ENCODE data around the gene RTN4IP1. TPM values are rescaled to one million over a fixed set of nuclear protein-coding genes. Genes with fewer than 3 reads are reported as not detected.
"Not testable (repeated sequence)": the region's sequence is repeated elsewhere in the genome, so short reads cannot be mapped to it uniquely, and the experiment has no call there.

Gene RTN4IP1
- total RNA-seq, 2 experiments from 2014 or later = 7.4 to 8.7 TPM

GRCh38 chr6:106612671-106613416 is 16.5 kb downstream of the RTN4IP1 start:
- H3K27ac Mint-ChIP-seq = peak overlapping the region; percentile 67
- peaks cover 37% of the 10 kb centered on the region for H3K4me1 Mint-ChIP-seq (ENCODE audit: low read depth)
- H3K4me3 Mint-ChIP-seq = no peak overlapping the region
- no peaks in the 10 kb centered on the region for H3K27me3 Mint-ChIP-seq (ENCODE audit: low read depth)
- POLR2A ChIA-PET = interaction anchor here (0.9 kb wide), 1 partner anchor 92 kb away, joined by 4 read pairs; no protein-coding TSS in a partner anchor
- DNase-seq (no peak), ATAC-seq (no peak)
- CTCF ChIA-PET = interaction anchor here (0.9 to 2.0 kb wide), 4 partner anchors 46 to 367 kb away, joined by 3 to 9 read pairs (median 4); no protein-coding TSS in a partner anchor
- H3K9me3 Mint-ChIP-seq (ENCODE audit: insufficient read depth) = no peaks in the 10 kb centered on the region
- H3K36me3 Mint-ChIP-seq (ENCODE audit: low read depth) = peaks cover 22% of the 10 kb centered on the region

DNA sequence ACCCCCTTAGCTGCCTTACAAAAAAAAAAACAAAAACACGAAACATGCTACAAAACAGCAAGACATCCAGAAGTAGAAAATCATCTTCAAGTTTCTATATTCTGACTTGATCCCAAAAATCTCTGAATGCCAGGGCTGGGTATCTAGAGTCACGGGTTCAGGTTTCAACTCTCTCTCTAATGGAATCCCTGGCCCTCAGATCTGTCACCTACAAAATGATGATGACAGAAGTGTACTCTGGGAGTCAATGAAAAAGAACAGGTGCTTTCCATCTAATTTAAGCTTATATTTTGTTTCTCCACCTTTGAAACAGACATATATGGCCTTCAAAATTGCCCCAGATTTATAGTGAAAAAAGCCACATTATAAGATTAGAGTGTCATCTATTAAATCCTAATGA is 18.3 kb downstream of the RTN4IP1 start:
- ATAC-seq (no peak), DNase-seq (no peak)
- H3K36me3 Mint-ChIP-seq (ENCODE audit: low read depth) = peaks cover 14% of the 10 kb centered on the region
- POLR2A ChIA-PET = interaction anchor here (1.0 kb wide), 2 partner anchors 18 to 92 kb away, joined by 3 to 4 read pairs; partner anchors contain the start of genes QRSL1 and RTN4IP1
- no peaks in the 10 kb centered on the region for H3K27me3 Mint-ChIP-seq (ENCODE audit: low read depth)
- H3K4me3 Mint-ChIP-seq = no peak overlapping the region
- H3K4me1 Mint-ChIP-seq (ENCODE audit: low read depth) = peaks cover 28% of the 10 kb centered on the region
- no peak overlapping the region for H3K27ac Mint-ChIP-seq
- H3K9me3 Mint-ChIP-seq (ENCODE audit: insufficient read depth) = no peaks in the 10 kb centered on the region
- CTCF ChIA-PET = interaction anchor here (0.7 to 2.1 kb wide), 4 partner anchors 9 to 368 kb away, joined by 3 to 5 read pairs (median 4); no protein-coding TSS in a partner anchor

- POLR2A ChIA-PET = no interaction called here
- H3K27me3 Mint-ChIP-seq (ENCODE audit: low read depth) = no peaks in the 10 kb centered on the region
- peaks cover 13% of the 10 kb centered on the region for H3K36me3 Mint-ChIP-seq (ENCODE audit: low read depth)
- DNase-seq (peak; percentile 29), ATAC-seq (no peak)
- no peak overlapping the region for H3K4me3 Mint-ChIP-seq
- CTCF ChIA-PET = interaction anchor here (0.8 to 2.9 kb wide), 15 partner anchors 8 to 388 kb away, joined by 3 to 50 read pairs (median 5); partner anchors contain the start of genes QRSL1 and RTN4IP1
- H3K27ac Mint-ChIP-seq = no peak overlapping the region
- H3K4me1 Mint-ChIP-seq (ENCODE audit: low read depth) = peaks cover 26% of the 10 kb centered on the region
- H3K9me3 Mint-ChIP-seq (ENCODE audit: insufficient read depth) = no peaks in the 10 kb centered on the region
Observed at GRCh38 chr6:106609699-106610098, 19.6 kb downstream of the RTN4IP1 start.

DNA sequence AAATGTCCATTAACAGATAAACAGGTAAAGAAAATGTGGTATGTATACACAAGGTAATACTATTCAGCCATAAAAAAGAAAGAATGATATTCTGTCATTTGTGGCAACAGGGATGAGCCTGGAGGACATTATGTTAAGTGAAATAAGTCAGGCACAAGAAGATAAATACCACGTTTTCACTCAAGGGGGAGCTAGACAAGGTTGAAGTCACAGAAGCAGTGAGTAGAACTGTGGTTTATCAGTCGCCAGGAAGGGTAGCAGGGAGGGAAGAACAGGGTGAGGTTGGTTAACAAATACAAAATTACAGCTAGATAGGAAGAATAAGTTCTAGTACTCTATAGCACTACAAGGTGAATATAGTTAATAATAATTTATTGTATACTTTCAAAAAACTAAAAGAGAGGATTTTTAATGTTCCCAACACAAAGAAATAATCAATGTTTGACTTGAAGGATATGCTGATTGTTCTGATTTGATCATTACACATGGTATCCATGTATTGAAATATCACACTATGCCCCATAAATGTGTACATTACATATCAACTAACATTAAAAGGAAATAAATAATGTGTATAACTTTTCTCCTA is 21.1 kb downstream of the RTN4IP1 start:
- no peak overlapping the region for H3K4me3 Mint-ChIP-seq
- H3K27ac Mint-ChIP-seq = no peak overlapping the region
- H3K4me1 Mint-ChIP-seq (ENCODE audit: low read depth) = peaks cover 12% of the 10 kb centered on the region
- peaks cover 7% of the 10 kb centered on the region for H3K36me3 Mint-ChIP-seq (ENCODE audit: low read depth)
- ATAC-seq (peak; percentile 77), DNase-seq (peak; percentile 55)
- H3K9me3 Mint-ChIP-seq (ENCODE audit: insufficient read depth) = no peaks in the 10 kb centered on the region
- ChIA-PET CTCF (interaction anchor here (0.6 to 2.9 kb wide), 24 partner anchors 8 to 391 kb away, joined by 3 to 50 read pairs (median 4); partner anchors contain the start of genes QRSL1 and RTN4IP1), POLR2A (no interaction called here)
- no peaks in the 10 kb centered on the region for H3K27me3 Mint-ChIP-seq (ENCODE audit: low read depth)

DNA sequence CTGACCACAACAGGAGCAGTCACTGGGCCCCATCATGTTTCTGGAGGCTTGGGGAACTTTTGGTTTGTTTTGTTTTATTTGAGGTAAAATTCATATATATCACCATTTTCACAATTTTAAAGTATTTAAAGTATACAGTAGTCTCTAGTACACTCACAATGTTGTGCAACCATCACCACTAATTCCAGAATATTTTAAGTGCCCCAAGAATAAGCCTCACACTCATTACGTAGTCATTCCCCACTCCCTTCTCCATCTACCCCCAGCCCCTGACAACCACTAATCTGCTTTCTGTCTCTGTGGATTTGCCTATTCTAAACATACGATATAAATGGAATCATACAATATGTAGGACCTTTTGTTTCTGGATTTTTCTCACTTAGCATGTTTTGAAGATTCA is 29.0 kb downstream of the RTN4IP1 start:
- Mint-ChIP-seq H3K27ac (no peak overlapping the region), H3K36me3 (ENCODE audit: low read depth) (peaks cover 11% of the 10 kb centered on the region), H3K4me1 (ENCODE audit: low read depth) (no peaks in the 10 kb centered on the region), H3K9me3 (ENCODE audit: insufficient read depth) (no peaks in the 10 kb centered on the region), H3K27me3 (ENCODE audit: low read depth) (no peaks in the 10 kb centered on the region), H3K4me3 (no peak overlapping the region)
- CTCF ChIA-PET = no interaction called here
- POLR2A ChIA-PET = no interaction called here
- no peak for ATAC-seq
- DNase-seq = no peak

GRCh38 chr6:106599440-106599839 is 29.9 kb downstream of the RTN4IP1 start:
- DNase-seq (no peak), ATAC-seq (no peak)
- Mint-ChIP-seq H3K27ac (no peak overlapping the region), H3K36me3 (ENCODE audit: low read depth) (peaks cover 11% of the 10 kb centered on the region), H3K4me1 (ENCODE audit: low read depth) (no peaks in the 10 kb centered on the region), H3K27me3 (ENCODE audit: low read depth) (no peaks in the 10 kb centered on the region), H3K4me3 (no peak overlapping the region), H3K9me3 (ENCODE audit: insufficient read depth) (no peaks in the 10 kb centered on the region)
- ChIA-PET POLR2A (no interaction called here), CTCF (no interaction called here)

DNA sequence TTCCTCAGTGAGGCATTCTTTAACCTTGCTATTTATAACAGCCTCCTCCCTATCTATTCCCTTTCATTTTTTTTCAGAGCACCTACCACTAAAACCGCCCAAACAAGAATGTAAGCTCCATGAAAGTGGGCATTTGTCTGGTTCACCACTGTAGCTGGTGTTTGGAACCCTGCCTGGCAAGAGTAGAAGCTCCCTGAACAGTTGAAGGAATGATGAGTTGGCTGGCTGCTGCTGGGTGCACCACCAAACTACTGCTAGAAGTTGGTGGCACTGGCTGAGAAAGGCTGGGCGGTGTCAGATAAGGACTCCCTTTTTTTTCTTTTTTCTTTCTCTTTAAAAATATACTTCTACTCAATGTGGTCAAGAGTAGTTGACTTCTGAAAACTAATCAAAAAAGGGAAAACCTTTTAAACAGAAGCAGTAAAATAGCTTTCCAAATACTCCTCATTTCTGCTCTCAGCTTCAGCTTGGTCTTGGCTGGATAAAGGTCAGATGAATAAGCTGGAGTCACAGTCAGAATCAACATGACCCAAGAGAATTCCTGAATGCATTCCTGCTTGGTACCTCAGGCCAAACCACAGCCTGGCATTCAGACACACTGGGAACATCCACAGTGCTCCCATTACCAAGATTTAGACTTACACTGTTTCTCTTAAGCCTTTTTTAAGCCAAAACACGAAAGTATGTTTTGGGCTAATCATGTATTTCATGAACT is 38.0 kb downstream of the RTN4IP1 start:
- ChIA-PET POLR2A (interaction anchor here (0.6 kb wide), 1 partner anchor 724 kb away, joined by 3 read pairs; no protein-coding TSS in a partner anchor), CTCF (no interaction called here)
- DNase-seq (no peak), ATAC-seq (no peak)
- Mint-ChIP-seq H3K9me3 (ENCODE audit: insufficient read depth) (no peaks in the 10 kb centered on the region), H3K27ac (no peak overlapping the region), H3K4me3 (no peak overlapping the region), H3K27me3 (ENCODE audit: low read depth) (no peaks in the 10 kb centered on the region), H3K36me3 (ENCODE audit: low read depth) (peaks cover 4% of the 10 kb centered on the region), H3K4me1 (ENCODE audit: low read depth) (no peaks in the 10 kb centered on the region)

GRCh38 chr6:106588937-106589336 is 40.4 kb downstream of the RTN4IP1 start:
- H3K9me3 Mint-ChIP-seq (ENCODE audit: insufficient read depth); DNase-seq; POLR2A ChIA-PET; ATAC-seq; H3K4me1 Mint-ChIP-seq (ENCODE audit: low read depth); H3K27me3 Mint-ChIP-seq (ENCODE audit: low read depth); H3K27ac Mint-ChIP-seq; H3K4me3 Mint-ChIP-seq; H3K36me3 Mint-ChIP-seq (ENCODE audit: low read depth): not testable (repeated sequence)
- CTCF ChIA-PET = interaction anchor here (1.4 kb wide), 1 partner anchor 20 kb away, joined by 4 read pairs; no protein-coding TSS in a partner anchor

- Mint-ChIP-seq H3K36me3 (ENCODE audit: low read depth) (peaks cover 9% of the 10 kb centered on the region), H3K9me3 (ENCODE audit: insufficient read depth) (no peaks in the 10 kb centered on the region), H3K4me1 (ENCODE audit: low read depth) (no peaks in the 10 kb centered on the region), H3K27ac (no peak overlapping the region), H3K27me3 (ENCODE audit: low read depth) (no peaks in the 10 kb centered on the region), H3K4me3 (no peak overlapping the region)
- ChIA-PET CTCF (interaction anchor here (2.0 kb wide), 1 partner anchor 142 kb away, joined by 5 read pairs; no protein-coding TSS in a partner anchor), POLR2A (no interaction called here)
- ATAC-seq (no peak), DNase-seq (no peak)
Observed at GRCh38 chr6:106586815-106587415, 42.4 kb downstream of the RTN4IP1 start.

DNA sequence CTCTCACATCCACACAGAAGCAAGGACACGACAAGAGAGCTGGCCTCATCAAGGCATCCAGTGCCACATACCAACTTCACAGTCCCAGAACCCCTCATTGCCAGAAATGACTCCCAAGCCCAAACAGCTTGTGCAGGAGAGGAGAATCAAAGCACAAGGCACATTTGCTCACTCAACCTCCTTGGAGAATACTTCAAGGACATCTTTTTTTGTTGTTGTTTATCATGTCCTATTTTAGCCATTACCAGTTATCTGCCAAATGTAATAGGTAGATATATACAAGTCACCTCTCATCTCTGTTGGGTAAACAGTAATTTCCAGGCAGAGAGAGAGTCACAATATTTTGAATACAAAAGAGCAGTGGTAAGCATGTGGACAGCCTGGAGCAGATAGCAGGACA is 47.8 kb downstream of the RTN4IP1 start:
- ChIA-PET POLR2A (no interaction called here), CTCF (interaction anchor here (0.8 to 1.5 kb wide), 2 partner anchors 136 to 1179 kb away, joined by 3 to 4 read pairs; partner anchors contain the start of gene PREP)
- Mint-ChIP-seq H3K4me3 (no peak overlapping the region), H3K27ac (no peak overlapping the region), H3K27me3 (ENCODE audit: low read depth) (no peaks in the 10 kb centered on the region), H3K4me1 (ENCODE audit: low read depth) (no peaks in the 10 kb centered on the region), H3K9me3 (ENCODE audit: insufficient read depth) (no peaks in the 10 kb centered on the region), H3K36me3 (ENCODE audit: low read depth) (peaks cover 11% of the 10 kb centered on the region)
- ATAC-seq = no peak
- DNase-seq = no peak

DNA sequence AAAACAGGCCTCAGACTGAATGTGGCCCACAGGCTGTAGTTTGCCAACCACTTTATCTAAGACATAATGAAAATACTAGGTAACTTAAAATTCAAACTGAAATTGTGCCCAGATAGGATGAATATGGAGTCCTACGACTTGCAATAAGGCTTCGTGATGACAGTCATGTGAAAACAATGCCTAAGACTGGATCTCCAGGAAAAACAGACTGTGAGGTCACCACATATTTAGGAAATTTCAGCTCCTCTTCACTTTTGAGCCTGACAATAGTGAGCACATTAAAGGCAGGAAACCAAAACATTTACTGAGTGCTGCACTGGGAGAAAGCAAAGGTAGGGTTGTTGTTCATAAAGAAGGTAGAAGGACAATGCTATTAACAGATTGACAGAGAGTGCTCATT is 50.0 kb downstream of the RTN4IP1 start:
- ATAC-seq (no peak), DNase-seq (no peak)
- peaks cover 11% of the 10 kb centered on the region for H3K36me3 Mint-ChIP-seq (ENCODE audit: low read depth)
- H3K27ac Mint-ChIP-seq = no peak overlapping the region
- no peak overlapping the region for H3K4me3 Mint-ChIP-seq
- ChIA-PET CTCF (interaction anchor here (1.0 kb wide), 1 partner anchor 94 kb away, joined by 3 read pairs; no protein-coding TSS in a partner anchor), POLR2A (no interaction called here)
- no peaks in the 10 kb centered on the region for H3K27me3 Mint-ChIP-seq (ENCODE audit: low read depth)
- H3K4me1 Mint-ChIP-seq (ENCODE audit: low read depth) = peaks cover 3% of the 10 kb centered on the region
- no peaks in the 10 kb centered on the region for H3K9me3 Mint-ChIP-seq (ENCODE audit: insufficient read depth)
